Adrenal gland (tissue), 5 donors: ENCODE data around the gene PRKCE.

Experiments
- CTCF ChIP-seq, 6 experiments: fragments of 450-650 bp in 4 of 6; fragments of 200-600 bp in 2 of 6; sonication (generic) in 1 of 6; IDR thresholded peaks; 1 replicate in 5 of 6; 2 replicates in 1 of 6; pipeline versions ENCODE4 v1.5.1 to v1.8.0; 2016 to 2021; ENCODE audit warnings: antibody characterized with exemption in 6 of 6, mild to moderate bottlenecking in 2 of 6, moderate library complexity in 1 of 6
- POLR2A ChIP-seq, 2 donors: fragments of 450-650 bp; IDR thresholded peaks; one replicate each; pipeline ENCODE4 v1.6.1; 2017; ENCODE audit warnings: antibody characterized with exemption in 2 of 2, mild to moderate bottlenecking in 2 of 2, moderate library complexity in 1 of 2
- donor health status: DM: no; HTN: no; CAD: no.

DNA sequence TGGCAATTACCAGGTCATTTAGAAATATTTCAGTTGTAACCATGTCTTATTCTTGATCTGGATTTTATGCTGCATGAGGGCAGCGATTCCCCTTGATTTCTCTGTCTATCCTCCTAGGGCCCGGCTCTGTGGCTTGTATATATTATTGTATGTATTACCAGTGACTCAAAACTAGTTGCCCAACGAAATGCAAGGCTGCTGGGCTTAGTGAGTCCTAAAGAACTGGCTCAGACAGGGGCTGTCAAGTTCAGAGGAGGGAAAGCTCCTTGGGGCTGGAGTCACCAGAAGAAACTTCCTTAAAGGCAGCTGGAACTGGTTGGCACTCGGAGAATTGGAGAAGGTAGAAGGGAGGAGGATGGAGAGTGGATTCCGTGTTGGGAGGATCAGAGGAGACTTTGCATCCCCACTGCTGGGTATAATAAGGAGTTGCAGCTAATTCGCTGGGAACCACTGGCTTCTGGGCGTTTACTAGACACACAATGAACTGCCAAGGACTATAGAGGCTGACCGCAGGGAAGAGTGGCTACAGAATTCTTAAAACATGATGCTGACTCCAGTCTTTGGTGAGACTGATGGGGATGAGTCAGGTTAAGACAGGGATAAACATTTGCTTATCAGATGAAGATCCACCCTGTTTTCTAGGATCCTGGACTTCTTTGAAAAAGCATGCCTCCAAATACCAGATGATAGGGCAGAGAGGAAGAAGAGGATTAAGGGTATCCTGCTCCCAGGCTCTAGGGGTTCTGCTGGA lies 104.3 kb downstream of the PRKCE start:
- TF ChIP-seq CTCF (IDR thresholded peaks at IDR 0.05) = no peak
- no peak for TF ChIP-seq POLR2A (IDR thresholded peaks at IDR 0.05)
